NCI-H226 (cell line): Measurements from ENCODE around the gene UTP20.

Source experiments
- DNase-seq: peaks from one replicate; pipeline ENCODE4 v3.0.0-alpha.2; 2015

Gene UTP20

GRCh38 chr12:101280006-101280505 lies at the start of gene UTP20:
TSS of gene UTP20 (plus strand) at chr12:101280105. CDS start at chr12:101280283, 178 bp downstream.
- DNase-seq, result peak; percentile 69

DNA sequence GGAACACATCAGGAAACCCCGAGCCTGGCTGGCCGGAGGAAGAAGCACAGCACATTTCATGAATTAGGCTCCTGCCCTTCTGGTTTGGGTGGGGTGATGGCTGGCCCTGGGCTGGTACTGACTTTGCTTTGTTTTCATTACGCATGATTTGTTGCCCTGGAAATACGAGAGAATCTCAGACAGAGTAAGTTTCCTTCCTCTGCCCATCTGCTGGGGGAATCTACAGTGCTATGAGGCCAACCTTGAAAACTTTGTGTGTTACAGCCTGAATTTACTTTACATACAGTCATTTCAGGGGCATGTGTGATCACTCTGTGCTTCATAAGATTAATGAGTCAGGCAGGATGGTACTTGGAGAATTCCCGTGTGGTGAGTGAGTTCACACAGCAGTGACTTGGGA lies 49.4 kb upstream of the UTP20 start:
- DNase-seq, result peak; percentile 80

GRCh38 chr12:101231636-101232035 lies 48.3 kb upstream of the UTP20 start:
- DNase-seq, result no peak

DNA sequence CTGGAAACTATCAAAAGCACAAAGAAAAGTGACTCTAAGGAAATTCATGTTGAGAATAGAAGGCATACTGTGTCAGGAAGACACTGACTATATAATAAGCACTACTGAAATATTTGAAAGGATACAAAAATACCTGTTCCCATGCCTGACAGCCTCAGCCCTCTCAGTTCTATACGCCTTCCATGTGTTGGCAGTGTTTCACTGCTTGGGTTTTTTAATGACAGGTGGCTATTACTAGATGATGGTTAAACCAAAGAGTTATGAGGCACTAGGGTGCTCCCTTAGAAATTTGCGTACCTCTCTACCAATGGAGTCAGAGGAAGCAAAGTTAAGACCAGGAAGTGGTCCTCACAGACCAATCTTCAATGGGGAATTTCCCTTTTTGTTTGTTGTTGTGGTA lies 44.2 kb upstream of the UTP20 start:
- DNase-seq, result no peak

- DNase-seq, result no peak
These were observed 41.6 kb upstream of the UTP20 start for GRCh38 chr12:101238306-101238705.

- no peak for DNase-seq
These were observed 41.0 kb upstream of the UTP20 start for GRCh38 chr12:101238800-101239329.

GRCh38 chr12:101243074-101243473 lies 36.8 kb upstream of the UTP20 start:
- peak; percentile 20 for DNase-seq

DNA sequence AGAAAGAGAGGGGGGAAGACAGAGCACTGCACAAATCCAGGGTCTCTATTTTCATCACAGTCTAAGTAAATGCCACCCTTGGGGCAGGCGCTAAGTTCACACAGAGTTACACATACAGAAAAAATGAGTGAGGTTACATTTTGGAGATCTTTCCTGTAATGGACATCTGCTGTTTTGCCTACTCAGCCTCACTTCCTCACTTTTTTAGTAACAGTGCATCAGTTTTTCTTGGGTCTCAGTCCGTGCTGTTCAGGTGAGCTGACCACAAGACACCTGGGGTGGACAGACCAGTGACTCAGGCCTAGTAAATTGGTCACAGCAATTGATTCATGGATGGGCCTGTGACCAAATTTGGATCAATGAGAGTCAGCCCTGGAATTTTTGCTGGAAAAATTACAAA lies 36.3 kb upstream of the UTP20 start:
- DNase-seq, result no peak

- DNase-seq, result no peak
These were observed 23.6 kb upstream of the UTP20 start for GRCh38 chr12:101256266-101256665.

- no peak for DNase-seq
These were observed 22.5 kb upstream of the UTP20 start for GRCh38 chr12:101257357-101257756.

DNA sequence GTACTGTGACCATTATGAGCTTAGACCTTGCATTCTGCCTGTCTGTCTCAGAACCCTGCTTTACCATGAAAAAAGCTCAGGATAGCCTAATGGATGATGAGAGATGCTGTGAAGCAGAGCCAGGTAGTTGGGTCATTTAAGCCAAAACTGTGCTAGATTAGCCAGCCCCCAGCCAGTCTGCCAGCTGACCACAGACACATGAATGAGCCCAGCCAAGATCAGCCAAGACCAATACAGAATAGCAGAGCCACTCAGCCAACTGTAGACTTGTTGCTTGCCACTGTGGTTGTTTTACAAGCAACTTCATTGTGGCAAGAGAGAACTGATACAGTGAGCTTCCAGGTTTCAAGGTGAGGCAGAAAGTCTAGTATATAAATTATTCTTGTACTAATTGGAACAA lies 12.8 kb upstream of the UTP20 start:
- no peak for DNase-seq

- DNase-seq, result no peak
These were observed 3.5 kb upstream of the UTP20 start for GRCh38 chr12:101276433-101276832.

GRCh38 chr12:101277443-101277842 lies 2.5 kb upstream of the UTP20 start:
- no peak for DNase-seq

- DNase-seq, result no peak
These were observed 7.5 kb downstream of the UTP20 start for GRCh38 chr12:101287357-101287756.

- DNase-seq, result no peak
These were observed 17.8 kb downstream of the UTP20 start for GRCh38 chr12:101297661-101298060.

DNA sequence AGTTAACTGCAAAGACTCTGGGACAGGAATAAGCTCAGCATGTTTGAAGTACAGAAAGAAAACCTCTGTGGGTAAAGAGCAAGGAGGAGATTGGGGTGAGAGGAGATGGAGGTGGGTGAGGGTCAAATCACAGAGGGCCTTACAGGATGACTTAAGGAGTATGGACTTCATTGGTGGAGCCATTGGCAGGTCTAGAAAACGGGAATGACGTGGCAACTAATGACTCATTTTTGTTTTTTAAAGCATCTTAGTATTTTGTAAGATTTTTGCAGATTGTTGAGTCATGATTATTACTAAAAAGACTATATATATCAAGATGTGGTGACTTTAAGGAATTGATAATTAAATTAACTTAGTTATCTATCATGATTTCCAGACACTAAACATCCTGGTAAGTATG lies 18.5 kb downstream of the UTP20 start:
- DNase-seq, result peak; percentile 7

- DNase-seq, result no peak
These were observed 19.4 kb downstream of the UTP20 start for GRCh38 chr12:101299346-101299745.

- no peak for DNase-seq
These were observed 20.0 kb downstream of the UTP20 start for GRCh38 chr12:101299931-101300330.

DNA sequence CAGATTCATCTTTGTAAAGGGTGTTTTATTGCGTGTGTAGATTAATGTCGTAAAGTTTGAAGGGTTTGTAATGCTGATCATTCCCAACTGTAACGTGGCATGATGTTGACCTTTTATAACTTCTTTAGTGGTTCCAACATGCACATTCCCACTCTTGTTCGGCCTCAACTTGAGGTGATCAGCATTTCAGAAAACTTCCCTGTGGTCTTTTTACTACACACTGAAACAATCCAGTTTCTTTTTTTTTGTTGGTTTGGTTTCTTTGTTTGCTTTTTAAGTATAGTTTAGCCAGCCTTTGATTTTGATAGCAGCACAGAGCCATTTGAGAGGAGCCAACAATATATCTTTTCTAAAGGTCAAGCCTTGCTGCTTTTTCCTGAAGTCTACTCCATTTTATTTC lies 22.8 kb downstream of the UTP20 start:
- no peak for DNase-seq

- DNase-seq, result no peak
These were observed 25.4 kb downstream of the UTP20 start for GRCh38 chr12:101305226-101305779.

DNA sequence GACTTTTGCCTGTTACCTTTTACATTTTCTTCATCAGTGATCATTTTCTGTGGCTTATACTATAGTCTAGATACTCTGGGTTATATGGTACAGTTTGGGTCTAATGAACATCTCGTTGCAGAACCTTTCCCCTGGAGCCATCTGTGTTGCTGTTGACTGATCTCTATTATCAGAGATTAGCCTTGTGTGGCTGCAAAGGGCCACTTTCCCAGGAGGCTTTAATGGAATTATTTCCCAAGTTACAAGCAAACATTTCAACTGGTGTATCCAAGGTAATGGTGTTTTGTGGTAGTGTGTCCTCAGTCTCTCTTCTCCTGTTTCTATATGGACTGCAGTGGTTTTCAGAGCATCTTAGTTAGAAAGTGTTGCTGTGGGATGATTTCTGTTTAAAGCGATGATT lies 25.9 kb downstream of the UTP20 start:
- no peak for DNase-seq

GRCh38 chr12:101322480-101322879 lies 42.6 kb downstream of the UTP20 start:
- no peak for DNase-seq

- no peak for DNase-seq
These were observed 43.4 kb downstream of the UTP20 start for GRCh38 chr12:101323255-101323654.

DNA sequence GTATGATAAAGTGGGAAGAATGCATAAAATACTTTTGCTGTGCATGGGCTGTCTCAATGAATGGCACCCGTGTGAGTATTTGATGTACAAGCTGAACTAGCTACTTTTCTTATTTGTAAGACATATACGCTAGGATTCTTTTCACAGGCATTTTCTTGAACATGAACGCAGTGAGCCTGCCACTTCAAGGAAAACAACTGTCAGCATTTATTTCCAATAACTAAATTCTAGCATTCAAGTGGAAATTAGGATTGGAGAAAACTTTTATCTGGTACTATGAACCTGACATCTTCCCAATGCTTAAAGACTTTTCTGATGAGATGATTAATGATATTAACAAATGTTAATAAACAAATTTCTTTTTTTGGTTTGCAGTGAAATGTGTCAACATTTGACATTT lies 45.7 kb downstream of the UTP20 start:
- no peak for DNase-seq

DNA sequence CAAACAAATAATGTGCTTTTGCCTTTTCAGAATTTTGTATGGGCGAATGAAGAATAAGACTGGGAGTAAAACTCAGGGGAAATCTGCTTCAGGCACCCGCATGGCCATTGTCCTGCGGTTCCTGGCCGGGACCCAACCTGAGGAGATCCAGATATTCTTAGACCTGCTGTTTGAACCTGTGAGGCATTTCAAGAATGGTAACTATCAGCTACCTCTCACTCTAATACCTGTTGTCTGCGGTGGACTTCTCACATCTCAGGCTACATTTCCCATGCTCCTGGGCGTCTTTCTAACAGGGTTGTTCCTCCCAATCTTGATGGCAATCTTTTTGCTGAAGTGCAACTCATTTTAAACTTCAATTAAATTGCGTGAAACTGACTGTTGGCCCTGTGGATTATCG lies 47.1 kb downstream of the UTP20 start:
- no peak for DNase-seq
